HEK293T (cell line): ENCODE data around the gene PPM1N.

Experiments used
- CTCF ChIA-PET: fragments of 350-600 bp; formaldehyde crosslinking; extraction: SDS; loops from one replicate; lab custom pipeline; 2021; ENCODE audit warnings: antibody characterized with exemption, inconsistent platforms; lab: Yijun Ruan, JAX
- POLR2A ChIA-PET: fragments of 350-600 bp; formaldehyde crosslinking; extraction: SDS; loops from one replicate; lab custom pipeline; 2020; ENCODE audit warnings: antibody characterized with exemption, inconsistent platforms; lab: Yijun Ruan, JAX
- DNase-seq: peaks from one replicate; pipeline ENCODE4 v3.0.0; 2012; ENCODE audit warnings: mixed read lengths; ENCODE audit errors: extremely low spot score
- ARNT ChIP-seq: fragments of 450-650 bp; IDR thresholded peaks from 2 replicates; pipeline ENCODE4 v1.6.1; 2017; ENCODE audit warnings: mild to moderate bottlenecking
- BHLHE40 ChIP-seq: fragments of 450-650 bp; IDR thresholded peaks from 2 replicates; pipeline ENCODE4 v1.6.1; 2016; ENCODE audit warnings: mild to moderate bottlenecking, moderate library complexity, borderline replicate concordance
- CTBP1 ChIP-seq: fragments of 450-650 bp; IDR thresholded peaks from 2 replicates; pipeline ENCODE4 v1.6.1; 2016; ENCODE audit warnings: borderline replicate concordance
- ELF4 ChIP-seq: fragments of 450-650 bp; IDR thresholded peaks from 2 replicates; pipeline ENCODE4 v1.6.1; 2017; ENCODE audit warnings: antibody characterized with exemption
- FOXA1 ChIP-seq: fragments of 450-650 bp; IDR thresholded peaks from 2 replicates; pipeline ENCODE4 v1.6.1; 2016; ENCODE audit warnings: mild to moderate bottlenecking
- FOXK2 ChIP-seq: fragments of 450-650 bp; IDR thresholded peaks from 2 replicates; pipeline ENCODE4 v1.6.1; 2016; ENCODE audit warnings: mild to moderate bottlenecking
- FOXM1 ChIP-seq: fragments of 450-650 bp; IDR thresholded peaks from 2 replicates; pipeline ENCODE4 v1.6.1; 2017; ENCODE audit warnings: mild to moderate bottlenecking, borderline replicate concordance
- HDGF ChIP-seq: fragments of 450-650 bp; IDR thresholded peaks from 2 replicates; pipeline ENCODE4 v1.6.1; 2017; ENCODE audit warnings: antibody characterized with exemption, borderline replicate concordance
- L3MBTL2 ChIP-seq: fragments of 450-650 bp; conservative IDR thresholded peaks from 2 replicates; pipeline ENCODE4 v1.6.1; 2016; ENCODE audit warnings: mild to moderate bottlenecking
- LEF1 ChIP-seq: fragments of 450-650 bp; IDR thresholded peaks from 2 replicates; pipeline ENCODE4 v1.6.1; 2017; ENCODE audit warnings: mild to moderate bottlenecking, borderline replicate concordance
- NFRKB ChIP-seq: fragments of 450-650 bp; IDR thresholded peaks from 2 replicates; pipeline ENCODE4 v1.6.1; 2016; ENCODE audit warnings: mild to moderate bottlenecking, moderate library complexity
- PKNOX1 ChIP-seq: fragments of 450-650 bp; IDR thresholded peaks from 2 replicates; pipeline ENCODE4 v1.6.1; 2016
- SP1 ChIP-seq: fragments of 450-650 bp; IDR thresholded peaks from 2 replicates; pipeline ENCODE4 v1.6.1; 2017
- SUZ12 ChIP-seq: fragments of 450-650 bp; IDR thresholded peaks from 2 replicates; pipeline ENCODE4 v1.6.1; 2016; ENCODE audit warnings: mild to moderate bottlenecking
- TARDBP ChIP-seq: fragments of 450-650 bp; IDR thresholded peaks from 2 replicates; pipeline ENCODE4 v1.6.1; 2016
- ZNF384 ChIP-seq: fragments of 450-650 bp; IDR thresholded peaks from 2 replicates; pipeline ENCODE4 v1.6.1; 2016

The PPM1N gene

GRCh38 chr19:45492137-45492626, 6.1 kb upstream of the PPM1N start:
- no peak for DNase-seq

GRCh38 chr19:45492627-45493470, 5.4 kb upstream of the PPM1N start:
- TF ChIP-seq SUZ12 (no peak), PKNOX1 (peak; percentile 91), TARDBP (no peak), BHLHE40 (no peak), HDGF (no peak), L3MBTL2 (no peak), ELF4 (no peak), FOXM1 (0 out of 2 replicates have a peak, but pooled peaks have one; percentile 16), ZNF384 (no peak), ARNT (no peak)
- ChIA-PET POLR2A (interaction anchor here (1.0 to 1.9 kb wide), 2 partner anchors 15 to 87 kb away, joined by 3 to 5 read pairs; no protein-coding TSS in a partner anchor), CTCF (interaction anchor here (0.6 kb wide), 1 partner anchor 43 kb away, joined by 3 read pairs; no protein-coding TSS in a partner anchor)
- peak; percentile 52 for DNase-seq

More at GRCh38 chr19:45492137-45492626, 6.1 kb upstream of the PPM1N start:
- TF ChIP-seq FOXM1: no peak
- TF ChIP-seq SUZ12: no peak
- no peak for TF ChIP-seq L3MBTL2
- ChIA-PET CTCF (no interaction called here), POLR2A (interaction anchor here (1.9 kb wide), 1 partner anchor 86 kb away, joined by 5 read pairs; no protein-coding TSS in a partner anchor)

DNA sequence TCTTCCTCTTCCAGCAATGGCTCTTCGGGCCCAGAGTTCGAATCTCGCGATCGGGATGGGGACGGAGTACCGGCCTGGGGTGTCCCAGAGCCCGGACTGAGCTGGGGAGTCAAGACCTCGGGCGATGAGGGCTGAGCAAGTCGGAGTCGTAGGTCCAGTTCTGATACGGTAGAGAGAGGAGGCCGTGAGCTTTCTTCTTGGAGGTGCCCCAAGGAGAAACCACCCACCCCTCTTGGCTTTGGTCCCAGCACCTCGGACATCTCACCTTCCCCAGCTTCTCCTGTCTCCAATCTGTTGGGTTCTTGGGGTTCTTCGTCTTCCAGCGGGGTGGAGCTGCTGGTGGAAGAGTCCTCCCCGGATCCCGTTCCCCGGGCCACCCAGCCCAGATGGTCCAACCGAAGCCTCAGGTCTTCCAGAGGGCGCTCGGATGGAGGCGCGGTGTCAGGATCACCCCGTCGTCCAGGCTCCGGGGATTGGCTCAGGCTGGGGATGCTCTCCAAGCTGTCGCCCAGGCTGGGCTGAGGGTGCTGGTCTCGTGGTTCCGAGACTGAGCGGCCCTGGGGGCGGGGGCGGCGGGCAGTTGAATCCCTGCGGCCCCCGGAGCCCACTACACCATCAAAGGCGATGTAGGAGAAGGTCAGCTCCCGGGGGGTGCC, 3.9 kb upstream of the PPM1N start:
- CTCF ChIA-PET: interaction anchor here (3.2 kb wide), 1 partner anchor 9 kb away, joined by 19 read pairs; no protein-coding TSS in a partner anchor
- POLR2A ChIA-PET: interaction anchor here (2.2 kb wide), 1 partner anchor 11 kb away, joined by 7 read pairs; no protein-coding TSS in a partner anchor
- no peak for DNase-seq
- TF ChIP-seq ARNT (no peak), ZNF384 (no peak), CTBP1 (no peak), L3MBTL2 (no peak), HDGF (no peak), FOXK2 (no peak), FOXM1 (no peak), TARDBP (no peak), NFRKB (no peak), BHLHE40 (no peak), SUZ12 (no peak), FOXA1 (no peak), PKNOX1 (no peak), LEF1 (no peak), ELF4 (no peak), SP1 (no peak)

DNA sequence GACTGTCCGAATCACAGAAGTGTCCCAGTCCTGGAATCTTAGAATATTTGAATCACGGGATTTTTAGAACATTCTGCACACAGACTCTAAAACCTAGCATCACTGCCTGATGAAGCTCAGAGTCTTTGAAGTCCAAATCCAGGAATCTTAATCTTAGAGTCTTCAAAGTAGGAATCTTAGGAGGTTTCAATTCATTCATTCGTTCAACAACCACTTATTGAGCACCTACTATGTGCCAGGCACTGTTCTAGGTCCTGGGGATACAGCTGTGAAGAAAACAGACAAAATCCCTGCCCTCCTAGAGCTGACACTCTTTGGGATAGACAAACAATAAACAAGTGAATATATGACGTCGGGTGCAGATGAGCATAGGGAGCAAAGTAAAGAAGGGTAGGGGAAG, 3.1 kb upstream of the PPM1N start:
- ChIA-PET POLR2A (interaction anchor here (1.5 to 2.2 kb wide), 2 partner anchors 10 to 13 kb away, joined by 4 to 7 read pairs; no protein-coding TSS in a partner anchor), CTCF (interaction anchor here (1.2 to 3.2 kb wide), 2 partner anchors 10 to 17 kb away, joined by 7 to 19 read pairs; no protein-coding TSS in a partner anchor)
- TF ChIP-seq CTBP1 (no peak), SUZ12 (no peak), HDGF (no peak), NFRKB (no peak), BHLHE40 (no peak), LEF1 (no peak), TARDBP (no peak), ELF4 (no peak), PKNOX1 (no peak), FOXA1 (no peak), SP1 (no peak), ZNF384 (no peak)
- no peak for DNase-seq

- POLR2A ChIA-PET: interaction anchor here (0.7 to 2.2 kb wide), 5 partner anchors 9 to 91 kb away, joined by 3 to 7 read pairs (median 4); partner anchors contain the start of gene FOSB
- CTCF ChIA-PET: interaction anchor here (0.5 to 3.2 kb wide), 2 partner anchors 11 to 60 kb away, joined by 3 to 19 read pairs; no protein-coding TSS in a partner anchor
- DNase-seq: peak; percentile 28
- TF ChIP-seq L3MBTL2 (no peak), ZNF384 (no peak), CTBP1 (no peak), SP1 (no peak), NFRKB (no peak), HDGF (no peak), FOXA1 (no peak), FOXK2 (no peak)
Observed at GRCh38 chr19:45496349-45496953, 1.8 kb upstream of the PPM1N start.
